ENCODE results near the gene AGO1. TPM values are rescaled to one million over a fixed set of nuclear protein-coding genes. Genes with fewer than 3 reads are reported as not detected.

Gene AGO1
- total RNA-seq, 1 donor from 2014 or later: 61.5 TPM

DNA sequence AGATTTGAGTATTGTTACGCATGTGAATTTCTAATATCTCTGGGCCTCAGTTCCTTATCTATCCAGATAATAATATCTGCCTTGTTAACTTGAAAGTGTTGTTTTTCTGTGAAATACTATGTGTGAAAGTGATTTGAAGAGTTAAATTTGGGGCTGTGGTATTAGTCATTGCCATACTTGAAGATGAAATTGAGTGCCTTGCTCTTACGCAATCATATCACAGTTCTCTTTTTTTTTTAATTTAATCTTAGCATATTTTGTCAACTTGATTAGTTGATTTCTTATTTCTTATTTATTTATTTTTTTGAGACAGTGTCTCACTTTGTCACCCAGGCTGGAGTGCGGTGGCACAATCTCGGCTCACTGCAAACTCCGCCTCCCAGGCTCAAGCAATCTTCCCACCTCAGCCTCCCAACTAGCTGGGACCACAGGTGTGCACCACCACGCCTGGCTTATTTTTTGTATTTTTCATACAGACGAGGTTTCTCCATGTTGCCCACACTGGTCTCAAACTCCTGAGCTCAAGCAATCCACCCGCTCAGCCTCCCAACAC lies 44.2 kb upstream of the AGO1 start:
- peaks cover 21% of the 10 kb centered on the region for H3K36me3 Mint-ChIP-seq (ENCODE audit: low read depth)
- H3K4me1 Mint-ChIP-seq: peaks cover 6% of the 10 kb centered on the region
- H3K27me3 Mint-ChIP-seq (ENCODE audit: low read depth): no peaks in the 10 kb centered on the region
- no peak for DNase-seq (ENCODE audit: low read depth, low spot score)
- no peak overlapping the region for H3K4me3 Mint-ChIP-seq
- no peak for TF ChIP-seq CTCF (conservative IDR thresholded peaks at IDR 0.05)
- H3K9me3 Mint-ChIP-seq: no peaks in the 10 kb centered on the region
- no peak overlapping the region for H3K27ac Mint-ChIP-seq (ENCODE audit: unreplicated experiment)

GRCh38 chr1:35844826-35845225 lies 38.2 kb upstream of the AGO1 start:
- Mint-ChIP-seq H3K9me3 (no peaks in the 10 kb centered on the region), H3K27ac (ENCODE audit: unreplicated experiment) (peak overlapping the region; percentile 94), H3K4me1 (peaks cover 16% of the 10 kb centered on the region), H3K4me3 (no peak overlapping the region), H3K27me3 (ENCODE audit: low read depth) (no peaks in the 10 kb centered on the region), H3K36me3 (ENCODE audit: low read depth) (peaks cover 2% of the 10 kb centered on the region)
- no peak for TF ChIP-seq CTCF (conservative IDR thresholded peaks at IDR 0.05)
- DNase-seq (ENCODE audit: low read depth, low spot score): no peak

DNA sequence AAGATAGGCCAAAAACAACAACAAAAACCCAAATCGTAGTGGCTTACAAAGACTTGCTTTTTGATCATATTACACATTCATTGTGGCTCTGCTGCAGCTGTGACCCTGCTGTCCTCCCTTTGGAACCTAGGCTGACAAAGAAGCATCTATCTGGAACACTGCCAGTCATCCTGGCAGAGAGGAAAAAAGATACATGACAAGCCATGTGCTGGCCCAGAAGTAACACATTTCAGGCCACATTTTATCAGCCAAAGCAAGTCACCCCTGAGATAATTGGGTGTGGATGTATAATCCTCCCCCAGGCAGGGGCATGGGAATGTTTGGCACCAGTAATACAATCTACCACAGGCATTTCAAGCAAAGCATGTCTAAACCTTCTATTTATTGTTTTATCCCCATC lies 37.2 kb upstream of the AGO1 start:
- Mint-ChIP-seq H3K4me1 (peaks cover 16% of the 10 kb centered on the region), H3K4me3 (peak overlapping the region; percentile 5), H3K27ac (ENCODE audit: unreplicated experiment) (peak overlapping the region; percentile 43), H3K27me3 (ENCODE audit: low read depth) (no peaks in the 10 kb centered on the region), H3K9me3 (no peaks in the 10 kb centered on the region), H3K36me3 (ENCODE audit: low read depth) (peaks cover 2% of the 10 kb centered on the region)
- DNase-seq (ENCODE audit: low read depth, low spot score): no peak
- TF ChIP-seq CTCF (conservative IDR thresholded peaks at IDR 0.05): no peak

DNA sequence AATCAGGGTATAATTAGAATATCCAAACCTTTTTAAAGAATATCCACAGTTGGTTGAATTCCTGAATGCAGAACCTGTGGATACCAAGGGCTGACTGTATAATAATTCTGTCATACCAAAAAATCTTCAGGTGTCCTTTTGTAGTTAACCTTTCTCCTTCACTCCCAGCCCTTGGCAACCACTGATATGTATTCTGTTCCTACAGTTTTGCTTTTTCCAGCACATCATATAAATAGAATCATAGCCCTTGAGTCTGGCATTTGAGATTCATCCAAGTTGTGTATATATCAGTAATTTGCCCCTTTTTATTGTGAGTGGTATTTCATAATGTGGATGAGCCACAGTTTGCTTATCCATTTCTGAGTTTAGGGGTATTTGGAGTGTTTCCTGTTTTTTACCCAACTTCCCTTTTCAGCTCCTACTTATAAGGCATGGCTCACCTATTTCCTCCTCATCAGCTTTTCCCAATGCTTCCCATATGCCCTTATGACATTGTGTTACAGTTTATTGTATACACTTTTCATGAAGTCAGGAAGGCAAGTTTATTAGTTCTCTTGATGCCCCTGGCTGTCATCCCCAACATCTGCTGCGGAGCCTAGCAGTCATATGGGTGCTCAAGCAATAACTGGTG lies 35.0 kb upstream of the AGO1 start:
- Mint-ChIP-seq H3K4me1 (peaks cover 16% of the 10 kb centered on the region), H3K9me3 (no peaks in the 10 kb centered on the region), H3K4me3 (no peak overlapping the region), H3K27me3 (ENCODE audit: low read depth) (no peaks in the 10 kb centered on the region), H3K36me3 (ENCODE audit: low read depth) (peaks cover 2% of the 10 kb centered on the region), H3K27ac (ENCODE audit: unreplicated experiment) (no peak overlapping the region)
- no peak for TF ChIP-seq CTCF (conservative IDR thresholded peaks at IDR 0.05)
- DNase-seq (ENCODE audit: low read depth, low spot score): no peak

- Mint-ChIP-seq H3K9me3 (no peaks in the 10 kb centered on the region), H3K27me3 (ENCODE audit: low read depth) (no peaks in the 10 kb centered on the region), H3K4me3 (no peak overlapping the region), H3K4me1 (peaks cover 14% of the 10 kb centered on the region), H3K27ac (ENCODE audit: unreplicated experiment) (no peak overlapping the region), H3K36me3 (ENCODE audit: low read depth) (no peaks in the 10 kb centered on the region)
- TF ChIP-seq CTCF (conservative IDR thresholded peaks at IDR 0.05): no peak
- no peak for DNase-seq (ENCODE audit: low read depth, low spot score)
Observed at GRCh38 chr1:35850051-35850450, 33.0 kb upstream of the AGO1 start.
